ENCODE measurements around the gene PPP1R12C. TPM values are rescaled to one million over a fixed set of nuclear protein-coding genes. Genes with fewer than 3 reads are reported as not detected.

PPP1R12C gene
- total and polyA plus RNA-seq, 10 of the 15 experiments (the other 5 are each of a cell fraction or from before 2014, with no cell fraction given), result 1.4 to 84.7 (median 20.5) TPM

DNA sequence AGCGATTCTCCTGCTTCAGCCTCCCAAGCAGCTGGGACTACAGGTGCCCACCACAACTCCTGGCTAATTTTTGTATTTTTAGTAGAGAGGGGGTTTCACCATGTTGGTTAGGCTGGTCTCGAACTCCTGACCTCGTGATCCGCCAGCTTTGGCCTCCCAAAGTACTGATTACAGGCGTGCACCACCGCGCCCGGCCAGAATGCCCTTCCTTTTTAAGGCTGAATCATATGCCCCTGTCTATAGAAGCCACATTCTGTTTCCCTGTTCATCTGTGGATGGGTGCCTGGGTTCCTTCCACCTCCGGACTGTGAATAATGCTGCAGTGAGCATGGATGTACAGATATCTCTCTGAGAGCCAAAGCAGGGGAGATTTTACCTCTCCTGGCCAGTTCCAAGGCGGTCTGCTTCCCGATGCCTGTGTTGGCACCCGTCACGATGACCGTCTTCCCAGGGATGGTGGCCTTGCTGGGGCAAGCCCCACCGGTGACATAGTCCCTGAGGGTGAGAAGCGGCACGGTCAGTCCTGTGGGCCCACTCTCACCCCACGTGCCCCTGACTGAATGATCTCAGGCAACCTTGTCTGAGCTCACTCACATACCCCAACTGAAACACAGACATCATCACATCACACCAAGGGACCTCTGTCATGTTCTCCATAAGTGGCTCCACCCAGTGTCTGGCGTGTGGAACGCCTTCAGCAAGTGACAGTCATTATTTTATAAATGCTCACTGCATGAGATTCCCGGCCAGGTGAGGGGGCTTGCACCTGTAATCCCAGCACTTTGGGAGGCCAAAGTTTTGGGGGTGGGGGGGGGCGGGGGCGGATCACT is 58.4 kb downstream of the PPP1R12C start:
- TF ChIP-seq CBFB (IDR thresholded peaks at IDR 0.05; ENCODE audit: low read depth) (no peak), NR2C1 (IDR thresholded peaks at IDR 0.05) (no peak), KLF5 (IDR thresholded peaks at IDR 0.05; ENCODE audit: partially characterized antibody) (no peak), SUZ12 (IDR thresholded peaks at IDR 0.05; ENCODE audit: unreplicated experiment) (no peak), TBL1XR1 (IDR thresholded peaks at IDR 0.05; ENCODE audit: low read depth, low read length) (no peak), NFYA (IDR thresholded peaks at IDR 0.05; ENCODE audit: borderline replicate concordance, low read depth, low read length) (no peak), RUNX3 (IDR thresholded peaks at IDR 0.05; ENCODE audit: low read length) (no peak), IKZF1 (conservative IDR thresholded peaks at IDR 0.05) (no peak), ZSCAN29 (IDR thresholded peaks at IDR 0.05) (no peak), SMAD1 (IDR thresholded peaks at IDR 0.05; ENCODE audit: low read depth, partially characterized antibody) (no peak), STAT3 (IDR thresholded peaks at IDR 0.05; ENCODE audit: low read depth, low read length) (no peak)
- TF ChIP-seq, protein P1, sequence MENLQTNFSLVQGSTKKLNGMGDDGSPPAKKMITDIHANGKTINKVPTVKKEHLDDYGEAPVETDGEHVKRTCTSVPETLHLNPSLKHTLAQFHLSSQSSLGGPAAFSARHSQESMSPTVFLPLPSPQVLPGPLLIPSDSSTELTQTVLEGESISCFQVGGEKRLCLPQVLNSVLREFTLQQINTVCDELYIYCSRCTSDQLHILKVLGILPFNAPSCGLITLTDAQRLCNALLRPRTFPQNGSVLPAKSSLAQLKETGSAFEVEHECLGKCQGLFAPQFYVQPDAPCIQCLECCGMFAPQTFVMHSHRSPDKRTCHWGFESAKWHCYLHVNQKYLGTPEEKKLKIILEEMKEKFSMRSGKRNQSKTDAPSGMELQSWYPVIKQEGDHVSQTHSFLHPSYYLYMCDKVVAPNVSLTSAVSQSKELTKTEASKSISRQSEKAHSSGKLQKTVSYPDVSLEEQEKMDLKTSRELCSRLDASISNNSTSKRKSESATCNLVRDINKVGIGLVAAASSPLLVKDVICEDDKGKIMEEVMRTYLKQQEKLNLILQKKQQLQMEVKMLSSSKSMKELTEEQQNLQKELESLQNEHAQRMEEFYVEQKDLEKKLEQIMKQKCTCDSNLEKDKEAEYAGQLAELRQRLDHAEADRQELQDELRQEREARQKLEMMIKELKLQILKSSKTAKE (IDR thresholded peaks at IDR 0.05; ENCODE audit: low read depth, poor library complexity, severe bottlenecking), result no peak
- H3K36me3 ChIP-seq (ENCODE audit: control insufficient read depth in 2 of 2, insufficient read depth in 2 of 2, low read length in 1 of 2), result peaks cover 2 to 9% of the 10 kb centered on the region in 2 experiments; a peak in 3 of 4 replicates
- H3K27me3 ChIP-seq (replicated peaks in 1 of 2; ENCODE audit: control insufficient read depth in 2 of 2, insufficient read depth in 2 of 2, low read length in 1 of 2), result no peaks in the 10 kb centered on the region
- no TSS peak for BruUV-seq (replicated peaks)
- H3K79me2 ChIP-seq (ENCODE audit: control insufficient read depth, insufficient read depth, low read length), result peaks cover 3% of the 10 kb centered on the region
- in situ Hi-C loops (cut with MboI), result no loop called here
- DNase-seq (ENCODE audit: low read depth, low spot score) (no peak), ATAC-seq (no peak), FAIRE-seq (no peak)
- 98% methylated on average over 23 of the region's 23 CpGs for WGBS (ENCODE audit: insufficient coverage, insufficient replicate concordance, low lambda C conversion rate, missing lambda C conversion rate)
- H3K4me3 ChIP-seq, result no peak overlapping the region
- H3K9me3 ChIP-seq (replicated peaks; ENCODE audit: control insufficient read depth, insufficient read depth, low read length), result no peaks in the 10 kb centered on the region; the same call in 2 of the 3 replicates
- H3K27ac ChIP-seq (ENCODE audit: control insufficient read depth, insufficient read depth), result no peak overlapping the region
- intact Hi-C loops (cut with micrococcal nuclease; ENCODE audit: unreplicated experiment), result loop anchor here (5.0 kb wide), 1 partner anchor 177 kb away; no protein-coding TSS in a partner anchor
- H2AFZ ChIP-seq (ENCODE audit: control insufficient read depth, low read depth, low read length), result no peak overlapping the region
- H4K20me1 ChIP-seq (ENCODE audit: control insufficient read depth, insufficient read depth), result no peaks in the 10 kb centered on the region
- CTCF ChIA-PET, result no interaction called here
- no peaks in the 10 kb centered on the region for H3K4me1 ChIP-seq (ENCODE audit: control insufficient read depth, insufficient read depth, low read length)
- no peak overlapping the region for H3K9ac ChIP-seq (ENCODE audit: control insufficient read depth, insufficient read depth, low read length)
- SMC1A ChIA-PET (ENCODE audit: uncharacterized antibody, unreplicated experiment), result no interaction called here
- RAD21 ChIA-PET (ENCODE audit: unreplicated experiment), result no interaction called here
- POLR2A ChIA-PET, result no interaction called here
- no peak overlapping the region for H3K4me2 ChIP-seq (ENCODE audit: control insufficient read depth, insufficient read depth)
